ENCODE results near the gene AUTS2.

DNA sequence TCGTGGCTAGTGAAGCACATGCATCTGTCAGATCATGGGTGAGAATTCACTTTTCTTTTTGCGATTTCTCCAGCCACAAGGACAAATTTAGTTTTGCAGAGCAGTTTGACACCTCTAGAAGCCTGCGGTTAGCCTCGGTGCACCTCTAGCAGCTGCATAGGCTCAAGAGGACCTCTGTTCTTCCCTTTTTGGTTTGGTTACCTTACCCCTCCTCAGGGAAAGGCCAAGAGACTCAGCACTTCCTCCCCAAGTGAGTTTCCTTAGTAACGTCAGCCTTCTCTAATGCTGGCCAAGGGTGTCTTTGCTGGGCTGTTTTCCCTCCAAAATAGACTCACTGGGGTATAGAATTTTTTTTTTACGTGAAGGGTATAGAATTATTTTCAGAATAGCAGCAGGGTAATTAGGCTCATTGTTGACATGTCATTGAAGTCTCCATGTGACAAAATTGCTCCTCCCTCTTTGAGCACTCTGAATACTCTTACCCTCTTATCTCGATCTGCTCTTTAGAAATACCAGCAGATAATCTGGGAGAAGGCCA, 97.8 kb downstream of the AUTS2 start:
- TF ChIP-seq CTCF (conservative IDR thresholded peaks at IDR 0.05; ENCODE audit: low read depth in 2 of 2) (no peak), STAT1 (IDR thresholded peaks at IDR 0.05; ENCODE audit: unreplicated experiment) (no peak), ZNF331 (CRISPR knock-in tag; IDR thresholded peaks at IDR 0.05; ENCODE audit: low read depth) (no peak), EZH2 (IDR thresholded peaks at IDR 0.05; ENCODE audit: low read depth, unreplicated experiment) (no peak), EZH2phosphoT487 (IDR thresholded peaks at IDR 0.05; ENCODE audit: unreplicated experiment) (no peak)

Measured in GM23338 (cell line).